HAP-1 (cell line): Measurements from ENCODE around the gene KLRB1.
"Not testable (repeated sequence)": the region's sequence is repeated elsewhere in the genome, so short reads cannot be mapped to it uniquely, and the experiment has no call there.

Experiments used
- DNase-seq, 2 experiments: peaks; one replicate each; pipeline ENCODE4 v3.0.0-alpha.2; 2016 to 2020; ENCODE audit warnings: low spot score in 2 of 2
- H3K27me3 ChIP-seq: fragments of 250-450 bp; sonication (Bioruptor Pico); 2 replicates; pipeline ENCODE4 v1.5.1; 2020; ENCODE audit warnings: low read depth, mild to moderate bottlenecking, moderate library complexity
- H3K36me3 ChIP-seq: fragments of 250-450 bp; sonication (Bioruptor Pico); replicated peaks from 2 replicates; pipeline ENCODE4 v1.5.1; 2020; ENCODE audit warnings: mild to moderate bottlenecking
- H3K4me1 ChIP-seq: fragments of 250-450 bp; sonication (Bioruptor Pico); 2 replicates; pipeline ENCODE4 v1.5.1; 2020; ENCODE audit warnings: mild to moderate bottlenecking
- H3K4me3 ChIP-seq: fragments of 250-450 bp; sonication (Bioruptor Pico); 2 replicates; pipeline ENCODE4 v1.5.1; 2020; ENCODE audit warnings: mild to moderate bottlenecking, moderate library complexity
- H3K9me3 ChIP-seq: fragments of 250-450 bp; sonication (Bioruptor Pico); 2 replicates; pipeline ENCODE4 v1.5.1; 2020; ENCODE audit warnings: mild to moderate bottlenecking, moderate library complexity
- in situ Hi-C: fragments of 300-500 bp; cut with MboI; formaldehyde crosslinking; loops from 3 replicates; pipeline ENCODE4 v1.14.3; 2020; ENCODE audit warnings: low sequenced_read_pairs, inconsistent platforms, mixed read lengths

KLRB1 gene

DNA sequence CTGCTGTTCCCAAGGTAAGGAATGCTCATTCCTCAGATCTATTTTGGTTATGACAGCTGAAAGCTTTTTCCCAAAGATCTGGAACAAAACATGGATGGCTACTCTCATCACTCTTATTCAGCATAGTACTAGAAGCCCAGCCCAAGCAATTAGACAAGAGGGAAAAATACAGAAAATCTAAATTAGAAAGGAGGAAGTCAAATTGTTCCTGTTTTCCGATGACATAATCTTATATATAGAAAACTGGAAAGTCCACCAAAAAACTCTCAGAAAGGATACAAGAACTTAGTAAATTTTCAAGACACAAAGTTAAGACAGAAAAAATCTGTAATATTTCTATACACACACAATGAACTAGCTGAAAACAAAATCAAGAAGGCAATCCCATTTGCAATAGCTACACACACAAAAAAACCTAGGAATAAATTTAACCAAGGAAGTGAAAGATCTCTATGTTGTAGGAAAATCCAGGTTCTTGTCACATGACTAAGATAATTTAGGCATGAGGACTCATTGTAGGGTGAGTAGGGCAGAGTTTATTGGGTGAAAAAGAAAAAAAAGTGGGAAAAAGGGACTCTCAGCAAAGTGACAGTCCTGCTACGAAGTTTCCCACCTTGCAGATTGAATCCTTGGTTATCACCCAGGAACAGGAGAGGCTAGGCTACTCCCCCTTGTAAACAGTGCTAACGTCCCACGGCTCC, 28.6 kb upstream of the KLRB1 start:
- peaks cover 19% of the 10 kb centered on the region for H3K4me1 ChIP-seq
- no peaks in the 10 kb centered on the region for H3K27me3 ChIP-seq
- in situ Hi-C loops, result no loop called here
- H3K9me3 ChIP-seq, result no peaks in the 10 kb centered on the region; the same call in 1 of the 2 replicates
- no peak for DNase-seq
- no peaks in the 10 kb centered on the region for H3K36me3 ChIP-seq
- no peak overlapping the region for H3K4me3 ChIP-seq

DNA sequence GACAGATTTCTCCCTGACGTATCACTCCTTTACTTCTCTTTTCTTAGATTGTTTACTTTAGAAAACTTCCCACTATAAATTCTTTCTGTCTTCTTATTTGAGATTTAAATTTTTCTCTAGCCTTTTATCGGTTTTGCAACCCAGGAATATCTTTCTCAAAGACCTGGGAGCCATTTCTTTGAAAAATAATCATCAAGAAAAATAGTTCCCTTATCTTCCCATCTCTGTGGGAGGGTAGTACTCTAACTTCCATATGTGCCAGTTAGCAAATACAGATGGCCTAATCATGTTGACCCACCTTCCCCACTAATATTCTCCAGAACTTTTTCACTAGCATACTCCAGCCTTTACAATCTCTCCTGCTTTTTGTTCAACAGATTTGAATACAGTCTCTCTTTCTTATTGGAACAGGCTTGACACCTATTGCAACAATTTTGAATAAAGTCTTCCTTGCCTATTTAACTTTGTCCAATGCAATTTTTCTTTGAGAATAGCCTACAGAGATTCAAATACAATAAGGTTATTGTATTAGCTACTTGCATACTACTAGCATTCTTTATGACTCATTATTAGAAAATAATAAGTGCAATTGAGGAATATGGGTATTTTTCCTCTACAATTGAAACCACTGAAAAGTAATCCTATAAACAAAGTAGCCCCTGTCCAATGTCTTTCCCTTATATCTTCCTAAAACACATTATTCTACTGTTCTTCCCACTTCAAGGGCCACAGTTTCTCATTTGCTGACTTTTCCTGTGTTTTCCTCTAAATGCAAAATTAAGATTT, 27.4 kb upstream of the KLRB1 start:
- Histone ChIP-seq H3K4me1 (peaks cover 19% of the 10 kb centered on the region), H3K9me3 (no peaks in the 10 kb centered on the region; the same call in 1 of the 2 replicates), H3K27me3 (no peaks in the 10 kb centered on the region), H3K4me3 (no peak overlapping the region), H3K36me3 (no peaks in the 10 kb centered on the region)
- no peak for DNase-seq
- in situ Hi-C loops, result no loop called here

DNA sequence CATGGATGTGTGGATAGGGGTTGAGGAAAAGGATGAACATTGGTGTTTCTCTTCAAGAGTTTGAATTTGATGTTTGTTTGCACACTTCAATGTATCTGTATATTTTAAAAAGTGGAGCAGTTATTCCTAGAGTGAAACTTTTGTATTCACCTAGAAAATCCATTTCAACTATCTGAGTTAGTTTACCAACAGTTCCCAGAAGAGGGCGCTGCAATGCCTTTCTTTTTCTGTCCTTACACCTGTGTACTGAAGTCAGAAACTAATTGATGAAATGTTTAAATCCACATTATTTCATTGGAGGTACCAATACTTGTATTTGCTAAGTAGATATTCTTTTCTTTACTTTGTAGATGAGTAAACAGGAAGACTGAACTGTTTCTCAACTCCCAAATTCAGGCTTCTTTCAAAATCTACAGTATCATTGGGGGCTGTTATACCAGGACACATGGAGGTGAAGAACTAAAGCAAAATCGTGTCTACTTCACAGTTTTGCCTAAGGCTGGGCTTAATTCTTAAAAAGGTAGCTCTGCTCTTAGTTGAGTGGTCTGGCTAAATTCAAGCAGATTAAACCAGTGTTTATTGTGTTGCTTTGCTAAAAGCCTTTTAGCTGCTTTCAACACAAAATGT, 26.6 kb upstream of the KLRB1 start:
- H3K4me1 ChIP-seq, result peaks cover 16% of the 10 kb centered on the region
- H3K4me3 ChIP-seq, result no peak overlapping the region
- H3K9me3 ChIP-seq, result no peaks in the 10 kb centered on the region; the same call in 1 of the 2 replicates
- in situ Hi-C loops, result no loop called here
- DNase-seq, result peak; percentile 29 to 77
- no peaks in the 10 kb centered on the region for H3K36me3 ChIP-seq
- H3K27me3 ChIP-seq, result no peaks in the 10 kb centered on the region

DNA sequence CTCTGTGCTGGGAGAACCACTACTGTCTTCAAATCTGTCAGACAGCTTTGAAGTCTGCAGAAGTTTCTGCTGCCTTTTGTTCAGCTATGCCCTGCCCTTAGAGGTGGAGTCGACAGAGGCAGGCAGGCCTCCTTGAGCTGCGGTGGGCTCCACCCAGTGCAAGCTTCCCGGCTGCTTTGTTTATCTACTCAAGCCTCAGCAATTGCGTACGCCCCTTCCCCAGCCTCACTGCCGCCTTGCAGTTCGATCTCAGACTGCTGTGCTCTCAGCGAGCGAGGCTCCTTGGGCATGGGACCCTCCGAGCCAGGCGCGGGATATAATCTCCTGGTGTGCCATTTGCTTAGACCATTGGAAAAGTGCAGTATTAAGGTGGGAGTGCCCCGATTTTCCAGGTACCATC, 25.1 kb upstream of the KLRB1 start:
- no peaks in the 10 kb centered on the region for H3K27me3 ChIP-seq
- no peaks in the 10 kb centered on the region; the same call in 1 of the 2 replicates for H3K9me3 ChIP-seq
- in situ Hi-C loops, result no loop called here
- no peak for DNase-seq
- no peak overlapping the region for H3K4me3 ChIP-seq
- peaks cover 16% of the 10 kb centered on the region for H3K4me1 ChIP-seq
- H3K36me3 ChIP-seq, result no peaks in the 10 kb centered on the region

DNA sequence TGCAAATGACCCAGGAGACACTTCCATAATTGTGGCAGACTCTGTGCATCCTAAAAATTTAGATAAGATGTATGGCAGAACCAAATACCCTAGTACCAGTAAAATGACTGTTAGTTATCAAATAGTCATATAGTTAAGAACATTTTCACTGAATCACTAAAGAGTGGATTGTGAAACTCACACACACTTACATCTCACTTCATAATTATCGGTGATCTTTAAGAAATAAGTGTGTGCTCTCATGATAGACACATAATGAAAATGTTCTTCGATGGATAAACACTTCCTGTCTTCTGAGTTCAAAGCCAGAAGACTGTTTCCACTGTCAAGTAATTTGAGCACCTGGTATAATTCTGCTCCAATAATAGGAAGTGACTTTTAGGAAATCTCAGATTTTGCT, 19.1 kb upstream of the KLRB1 start:
- Histone ChIP-seq H3K9me3 (no peaks in the 10 kb centered on the region), H3K27me3 (no peaks in the 10 kb centered on the region), H3K4me3 (no peak overlapping the region), H3K4me1 (no peaks in the 10 kb centered on the region), H3K36me3 (no peaks in the 10 kb centered on the region)
- in situ Hi-C loops, result no loop called here
- no peak for DNase-seq

DNA sequence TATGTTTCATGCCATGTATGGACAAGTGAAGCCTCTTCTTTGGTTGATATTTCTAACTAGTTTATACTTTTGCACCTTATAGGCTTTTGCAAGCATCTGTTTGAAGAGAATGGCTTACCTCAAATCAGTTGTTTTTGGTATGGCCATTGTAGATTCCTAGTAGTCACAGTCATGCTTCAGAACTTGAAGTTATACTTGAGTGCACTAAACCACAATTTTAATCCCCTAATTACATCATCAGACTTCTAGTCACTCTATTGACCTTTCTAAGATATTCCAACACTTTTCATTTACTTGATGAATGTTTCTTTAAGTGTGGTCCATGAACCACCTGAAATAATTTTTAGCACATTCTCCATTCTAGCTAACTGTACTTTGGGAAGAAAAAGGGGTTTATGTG, 18.6 kb upstream of the KLRB1 start:
- no peaks in the 10 kb centered on the region for H3K4me1 ChIP-seq
- in situ Hi-C loops, result no loop called here
- no peak overlapping the region for H3K4me3 ChIP-seq
- no peaks in the 10 kb centered on the region for H3K36me3 ChIP-seq
- no peaks in the 10 kb centered on the region for H3K9me3 ChIP-seq
- no peak for DNase-seq
- no peaks in the 10 kb centered on the region for H3K27me3 ChIP-seq

DNA sequence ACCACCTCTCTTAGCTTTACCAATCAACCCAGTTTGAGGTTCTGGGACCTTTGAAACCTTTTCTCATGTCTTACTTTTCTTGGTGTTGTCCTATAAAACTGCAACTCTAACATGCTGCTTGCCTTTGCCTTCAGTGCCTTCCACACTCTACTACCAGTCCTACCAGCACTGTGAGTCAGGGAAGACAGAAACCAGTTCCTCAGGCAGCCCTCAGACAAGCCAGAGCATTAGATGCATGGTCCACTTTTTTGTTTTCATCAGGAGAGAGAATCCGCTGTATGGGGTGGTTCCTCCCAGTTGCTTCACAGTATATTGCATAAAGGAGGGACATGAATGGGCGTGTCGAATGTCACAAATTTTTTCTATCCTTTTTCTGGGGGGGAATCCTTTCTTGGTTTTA, 17.3 kb upstream of the KLRB1 start:
- Histone ChIP-seq H3K27me3 (no peaks in the 10 kb centered on the region), H3K4me3 (no peak overlapping the region), H3K4me1 (no peaks in the 10 kb centered on the region), H3K9me3 (no peaks in the 10 kb centered on the region), H3K36me3 (no peaks in the 10 kb centered on the region)
- no peak for DNase-seq
- in situ Hi-C loops, result no loop called here

DNA sequence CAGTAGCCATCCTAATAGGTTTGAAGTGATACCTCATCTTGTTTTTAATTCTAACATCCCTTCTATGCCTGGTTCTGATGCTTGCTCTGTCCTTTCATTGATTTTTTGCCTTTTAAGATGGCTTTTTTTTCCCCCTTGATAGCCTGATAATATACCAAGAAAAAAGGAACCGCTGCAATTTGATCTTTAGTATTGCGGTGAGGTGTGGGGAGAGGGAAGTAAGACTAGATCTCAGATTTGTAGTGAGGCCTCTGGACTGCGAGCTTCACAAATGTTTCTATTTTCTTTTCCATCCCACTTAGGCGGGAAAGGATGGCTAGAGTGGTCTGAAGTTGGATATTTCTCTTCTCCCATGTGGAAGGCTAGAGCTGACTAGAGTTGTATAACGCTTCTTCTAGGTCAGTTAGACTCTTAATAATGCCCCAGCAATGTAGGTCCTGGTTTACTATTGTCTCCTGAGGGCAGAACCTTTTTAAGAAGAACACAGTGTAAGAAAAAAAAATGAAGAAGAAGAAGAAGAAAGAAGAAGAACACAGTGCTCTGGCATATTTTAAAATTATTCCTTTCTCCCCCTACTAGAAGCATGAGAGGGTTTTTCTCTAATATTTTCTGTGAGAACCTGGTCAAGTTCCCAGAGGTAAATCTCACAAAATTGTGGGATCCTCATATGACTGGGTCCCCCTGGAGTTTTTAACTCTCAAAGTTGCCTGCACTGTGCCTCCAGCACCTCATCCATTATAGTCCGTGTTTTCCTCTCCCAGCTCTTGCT, 11.9 kb upstream of the KLRB1 start:
- Histone ChIP-seq H3K27me3 (no peaks in the 10 kb centered on the region), H3K4me3 (no peak overlapping the region), H3K36me3 (no peaks in the 10 kb centered on the region), H3K4me1 (no peaks in the 10 kb centered on the region), H3K9me3 (no peaks in the 10 kb centered on the region)
- in situ Hi-C loops, result no loop called here
- DNase-seq, result no peak

DNA sequence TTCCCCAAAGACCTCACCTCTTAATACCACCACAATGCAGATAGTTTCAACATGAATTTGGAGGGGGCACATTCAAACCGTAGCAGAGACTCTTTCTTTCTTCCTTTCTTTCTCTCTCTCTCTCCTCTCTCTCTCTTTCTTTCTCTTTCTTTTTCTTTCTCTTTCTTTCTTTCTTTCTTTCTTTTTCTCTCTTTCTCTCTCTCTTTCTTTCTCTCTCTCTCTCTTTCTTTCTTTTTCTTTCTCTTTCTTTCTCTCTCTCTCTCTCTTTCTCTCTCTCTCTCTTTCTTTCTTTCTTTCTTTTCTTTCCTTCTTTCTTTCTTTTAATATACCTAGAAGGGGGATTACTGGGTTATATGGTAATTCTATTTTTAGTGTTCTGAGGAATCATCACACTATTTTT, 11.2 kb upstream of the KLRB1 start:
- H3K4me3 ChIP-seq, in situ Hi-C loops, H3K27me3 ChIP-seq, H3K36me3 ChIP-seq, DNase-seq, H3K9me3 ChIP-seq, H3K4me1 ChIP-seq: not testable (repeated sequence)

DNA sequence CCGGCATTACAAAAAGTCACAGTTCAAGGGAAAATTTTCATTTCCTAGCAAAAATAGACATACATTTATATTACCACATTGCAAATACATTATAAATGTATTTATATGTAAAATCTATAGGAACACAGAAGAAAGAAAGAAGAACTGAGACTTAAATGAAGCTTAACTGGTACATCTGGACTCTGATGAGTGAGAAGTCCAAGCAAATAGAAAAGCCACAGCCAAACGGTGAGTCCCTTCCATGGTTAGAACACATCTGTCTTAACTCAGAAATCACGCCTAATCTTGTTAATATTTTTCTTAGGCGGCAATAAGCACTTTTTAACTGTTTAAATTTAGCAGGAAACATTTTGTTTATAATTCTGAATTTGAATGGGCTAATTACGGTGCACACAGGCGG, 9.4 kb upstream of the KLRB1 start:
- no peaks in the 10 kb centered on the region for H3K4me1 ChIP-seq
- no peak overlapping the region for H3K4me3 ChIP-seq
- no peaks in the 10 kb centered on the region for H3K36me3 ChIP-seq
- no peak for DNase-seq
- no peaks in the 10 kb centered on the region for H3K27me3 ChIP-seq
- H3K9me3 ChIP-seq, result no peaks in the 10 kb centered on the region
- in situ Hi-C loops, result no loop called here

DNA sequence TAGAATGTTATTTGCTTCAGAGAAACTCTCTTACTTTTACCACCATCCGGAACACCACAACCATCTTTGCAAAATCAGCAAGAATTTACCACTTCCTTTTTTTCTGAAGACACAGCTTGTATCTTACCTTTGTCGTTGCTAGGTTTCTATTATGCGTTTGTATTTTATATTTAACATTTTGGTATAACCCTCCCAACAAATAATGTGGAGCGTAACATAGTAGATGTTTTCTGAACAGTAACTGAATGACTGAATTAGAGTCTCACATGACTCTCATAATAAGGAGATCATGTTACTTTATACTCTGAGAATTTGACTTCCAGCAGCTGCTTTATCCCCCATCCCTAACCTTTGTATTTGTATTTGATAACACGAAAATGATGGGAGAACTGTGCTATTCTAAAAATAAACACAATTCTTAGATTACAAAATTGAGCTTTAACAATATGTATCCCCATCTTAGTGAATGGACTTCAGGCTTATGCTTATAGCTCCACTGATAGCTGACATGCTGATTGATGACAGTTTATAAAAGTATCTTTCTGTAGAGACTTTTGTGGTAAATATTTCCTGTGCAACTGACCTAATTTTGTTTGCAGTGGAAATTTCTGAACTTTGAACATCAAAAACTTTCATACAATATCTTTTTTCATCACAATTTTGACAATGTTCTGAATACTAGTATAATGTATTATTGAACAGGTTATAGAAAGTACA, 7.9 kb upstream of the KLRB1 start:
- Histone ChIP-seq H3K36me3 (no peaks in the 10 kb centered on the region), H3K27me3 (no peaks in the 10 kb centered on the region), H3K4me1 (no peaks in the 10 kb centered on the region), H3K4me3 (no peak overlapping the region), H3K9me3 (no peaks in the 10 kb centered on the region)
- in situ Hi-C loops, result no loop called here
- no peak for DNase-seq

DNA sequence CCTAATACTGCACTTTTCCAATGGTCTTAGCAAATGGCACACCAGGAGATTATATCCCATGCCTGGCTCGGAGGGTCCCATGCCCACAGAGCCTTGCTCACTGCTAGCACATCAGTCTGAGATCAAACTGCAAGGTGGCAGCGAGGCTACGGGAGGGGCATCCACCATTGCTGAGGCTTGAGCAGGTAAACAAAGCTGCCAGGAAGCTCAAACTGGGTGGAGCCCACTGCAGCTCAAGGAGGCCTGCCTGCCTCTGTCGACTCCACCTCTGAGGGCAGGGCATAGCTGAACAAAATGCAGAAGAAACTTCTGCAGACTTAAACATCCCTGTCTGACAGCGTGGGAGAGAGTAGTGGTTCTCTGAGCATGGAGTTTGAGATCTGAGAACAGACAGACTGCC, 2.9 kb upstream of the KLRB1 start:
- H3K9me3 ChIP-seq, H3K27me3 ChIP-seq, H3K4me1 ChIP-seq, DNase-seq, H3K36me3 ChIP-seq, in situ Hi-C loops, H3K4me3 ChIP-seq: not testable (repeated sequence)

DNA sequence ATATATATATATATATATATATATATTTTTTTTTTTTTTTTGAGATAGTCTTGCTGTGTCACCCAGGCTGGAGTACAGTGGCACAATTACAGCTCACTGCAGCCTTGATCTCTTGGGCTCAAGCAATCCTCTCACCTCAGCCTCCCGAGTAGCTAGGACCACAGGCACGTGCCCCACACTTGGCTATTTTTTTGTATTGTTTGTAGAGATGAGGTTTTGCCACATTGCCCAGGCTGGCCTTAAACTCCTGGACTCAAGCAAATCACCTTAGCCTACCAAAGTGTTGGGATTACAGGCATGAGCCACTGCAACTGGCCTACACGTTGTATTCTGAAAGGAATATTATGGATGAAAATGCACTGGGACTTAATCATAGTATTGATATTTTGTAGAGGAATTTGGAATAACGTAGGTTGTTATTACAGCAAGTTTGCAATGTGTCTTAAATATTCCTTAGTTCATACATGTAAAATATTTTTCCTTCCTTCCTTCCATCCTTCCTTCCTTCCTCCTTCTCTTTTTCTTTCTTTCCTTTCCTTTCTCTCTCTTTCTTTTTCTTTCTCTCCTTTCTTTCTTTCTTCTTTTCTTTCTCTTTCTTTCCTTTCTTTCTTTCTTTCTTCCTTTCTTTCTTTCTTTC, 862 bp downstream of the KLRB1 start:
- in situ Hi-C loops, result no loop called here
- H3K27me3 ChIP-seq, result no peaks in the 10 kb centered on the region
- H3K4me3 ChIP-seq, result no peak overlapping the region
- H3K36me3 ChIP-seq, result no peaks in the 10 kb centered on the region
- H3K4me1 ChIP-seq, result no peaks in the 10 kb centered on the region; the same call in 1 of the 2 replicates
- DNase-seq, result no peak
- H3K9me3 ChIP-seq, result no peaks in the 10 kb centered on the region
